ENCODE data around the gene COL5A3.
"Not testable (repeated sequence)": the region's sequence is repeated elsewhere in the genome, so short reads cannot be mapped to it uniquely, and the experiment has no call there.

DNA sequence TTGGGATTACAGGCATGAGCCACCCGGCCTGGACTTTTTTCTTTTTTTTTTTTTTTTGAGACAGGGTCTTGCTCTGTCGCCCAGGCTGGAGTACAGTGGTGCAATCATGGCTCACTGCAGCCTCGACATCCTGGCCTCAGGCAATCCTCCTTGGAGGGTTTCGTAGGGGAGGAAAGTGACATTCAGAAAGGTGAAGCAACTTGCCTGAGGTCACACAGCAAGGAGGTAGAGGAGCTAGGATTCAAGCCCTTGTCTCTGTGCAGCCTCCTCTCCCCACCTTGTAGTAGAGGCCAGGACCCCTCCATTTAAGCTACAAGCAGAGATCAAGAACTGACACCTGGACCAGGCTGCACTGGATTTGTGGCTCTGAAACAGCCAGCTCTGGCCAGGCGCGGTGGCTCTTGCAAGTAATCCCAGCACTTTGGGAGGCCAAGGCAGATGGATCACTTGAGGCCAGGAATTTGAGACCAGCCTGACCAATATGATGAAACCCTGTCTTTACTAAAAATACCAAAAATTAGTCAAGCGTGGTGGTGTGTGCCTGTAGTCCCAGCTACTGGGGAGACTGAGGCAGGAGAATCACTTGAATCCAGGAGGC, 63.7 kb downstream of the COL5A3 start:
- TF ChIP-seq, protein P1, sequence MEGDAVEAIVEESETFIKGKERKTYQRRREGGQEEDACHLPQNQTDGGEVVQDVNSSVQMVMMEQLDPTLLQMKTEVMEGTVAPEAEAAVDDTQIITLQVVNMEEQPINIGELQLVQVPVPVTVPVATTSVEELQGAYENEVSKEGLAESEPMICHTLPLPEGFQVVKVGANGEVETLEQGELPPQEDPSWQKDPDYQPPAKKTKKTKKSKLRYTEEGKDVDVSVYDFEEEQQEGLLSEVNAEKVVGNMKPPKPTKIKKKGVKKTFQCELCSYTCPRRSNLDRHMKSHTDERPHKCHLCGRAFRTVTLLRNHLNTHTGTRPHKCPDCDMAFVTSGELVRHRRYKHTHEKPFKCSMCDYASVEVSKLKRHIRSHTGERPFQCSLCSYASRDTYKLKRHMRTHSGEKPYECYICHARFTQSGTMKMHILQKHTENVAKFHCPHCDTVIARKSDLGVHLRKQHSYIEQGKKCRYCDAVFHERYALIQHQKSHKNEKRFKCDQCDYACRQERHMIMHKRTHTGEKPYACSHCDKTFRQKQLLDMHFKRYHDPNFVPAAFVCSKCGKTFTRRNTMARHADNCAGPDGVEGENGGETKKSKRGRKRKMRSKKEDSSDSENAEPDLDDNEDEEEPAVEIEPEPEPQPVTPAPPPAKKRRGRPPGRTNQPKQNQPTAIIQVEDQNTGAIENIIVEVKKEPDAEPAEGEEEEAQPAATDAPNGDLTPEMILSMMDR (IDR thresholded peaks at IDR 0.05 in 4 of 5, conservative IDR thresholded peaks at IDR 0.05 in 1 of 5) = not testable (repeated sequence)
- not testable (repeated sequence) for TF ChIP-seq POLR2A (IDR thresholded peaks at IDR 0.05)
